ENCODE data around the gene OLFM4.
A peak's percentile ranks its signal among the peaks of the same experiment; 100 is the strongest.
"Not testable (repeated sequence)": the region's sequence is repeated elsewhere in the genome, so short reads cannot be mapped to it uniquely, and the experiment has no call there.

Gene OLFM4

GRCh38 chr13:53005626-53006025, 23.0 kb upstream of the OLFM4 start:
- H3K27ac ChIP-seq: no peak overlapping the region
- no peak for TF ChIP-seq CTCF (conservative IDR thresholded peaks at IDR 0.05)

- no peak overlapping the region for H3K27ac ChIP-seq
- no peak for TF ChIP-seq CTCF (conservative IDR thresholded peaks at IDR 0.05)
Observed at GRCh38 chr13:53007872-53008271, 20.7 kb upstream of the OLFM4 start.

- H3K27ac ChIP-seq: peak overlapping the region; percentile 47
- TF ChIP-seq CTCF (conservative IDR thresholded peaks at IDR 0.05): no peak
Observed at GRCh38 chr13:53010374-53011105, 18.1 kb upstream of the OLFM4 start.

GRCh38 chr13:53012707-53013106, 15.9 kb upstream of the OLFM4 start:
- no peak for TF ChIP-seq CTCF (conservative IDR thresholded peaks at IDR 0.05)
- no peak overlapping the region for H3K27ac ChIP-seq

GRCh38 chr13:53013113-53013512, 15.5 kb upstream of the OLFM4 start:
- no peak overlapping the region for H3K27ac ChIP-seq
- no peak for TF ChIP-seq CTCF (conservative IDR thresholded peaks at IDR 0.05)

- H3K27ac ChIP-seq: not testable (repeated sequence)
Observed at GRCh38 chr13:53014018-53014417, 14.6 kb upstream of the OLFM4 start.

- TF ChIP-seq CTCF (conservative IDR thresholded peaks at IDR 0.05): no peak
- no peak overlapping the region for H3K27ac ChIP-seq
Observed at GRCh38 chr13:53014495-53015443, 13.8 kb upstream of the OLFM4 start.

Data from VCaP (cell line).